Activated CD8-positive, alpha-beta T cell treated with anti-CD3 and anti-CD28 coated beads for 36 hours (primary cell): ENCODE results near the gene DAAM2. TPM values are rescaled to one million over a fixed set of nuclear protein-coding genes. Genes with fewer than 3 reads are reported as not detected.

Source experiments
- ATAC-seq: fragments of 200-7000 bp; cut with Tn5 transposase; one replicate; pipeline ENCODE4 v1.10.0; 2021; ENCODE audit warnings: mild to moderate bottlenecking, moderate library complexity
- CTCF ChIA-PET: fragments of 350-600 bp; sonication (Branson Sonifier 250); formaldehyde crosslinking; loops from one replicate; lab custom pipeline; 2021; ENCODE audit warnings: antibody characterized with exemption; lab: Charles Lee
- POLR2A ChIA-PET: fragments of 350-600 bp; sonication (Branson Sonifier 250); formaldehyde crosslinking; loops from one replicate; lab custom pipeline; 2021; ENCODE audit warnings: antibody characterized with exemption; lab: Charles Lee
- DNase-seq: peaks from one replicate; pipeline ENCODE4 v3.0.0-alpha.2; 2020
- H3K27ac Mint-ChIP-seq: one replicate; pipeline ENCODE4 v1.8.0; 2021; ENCODE audit warnings: mild to moderate bottlenecking, mixed read lengths
- H3K27me3 Mint-ChIP-seq: one replicate; pipeline ENCODE4 v1.8.0; 2021; ENCODE audit warnings: mixed read lengths
- H3K36me3 Mint-ChIP-seq: one replicate; pipeline ENCODE4 v1.8.0; 2021; ENCODE audit warnings: low read depth, mixed read lengths
- H3K4me1 Mint-ChIP-seq: one replicate; pipeline ENCODE4 v1.8.0; 2021; ENCODE audit warnings: low read depth, mixed read lengths
- H3K4me3 Mint-ChIP-seq: one replicate; pipeline ENCODE4 v1.8.0; 2021; ENCODE audit warnings: mild to moderate bottlenecking, moderate library complexity, mixed read lengths
- H3K9me3 Mint-ChIP-seq: one replicate; pipeline ENCODE4 v1.8.0; 2021; ENCODE audit warnings: mixed read lengths
- intact Hi-C: fragments of 100-400 bp; cut with micrococcal nuclease; formaldehyde crosslinking; loops from one replicate; pipeline ENCODE4 v1.10.0; 2022
- total RNA-seq, 2 experiments: library from RNA; stranded (reverse); gene quantifications; one replicate each; pipeline ENCODE4 v1.2.3, GENCODE V29; 2021
- TF ChIP-seq, protein P1 (sequence below): fragments of 200-600 bp; IDR thresholded peaks from one replicate; pipeline ENCODE4 v1.8.0; 2022; ENCODE audit warnings: antibody characterized with exemption, mild to moderate bottlenecking

DAAM2 gene
- total RNA-seq, 2 experiments from 2014 or later: not detected

- H3K9me3 Mint-ChIP-seq: no peaks in the 10 kb centered on the region
- no peak overlapping the region for H3K4me3 Mint-ChIP-seq
- ATAC-seq: no peak
- ChIA-PET CTCF (no interaction called here), POLR2A (no interaction called here)
- H3K4me1 Mint-ChIP-seq: no peaks in the 10 kb centered on the region
- DNase-seq: no peak
- no peaks in the 10 kb centered on the region for H3K36me3 Mint-ChIP-seq
- intact Hi-C loops: no loop called here
- peaks cover 1% of the 10 kb centered on the region for H3K27me3 Mint-ChIP-seq
- H3K27ac Mint-ChIP-seq: no peak overlapping the region
- TF ChIP-seq, protein P1, sequence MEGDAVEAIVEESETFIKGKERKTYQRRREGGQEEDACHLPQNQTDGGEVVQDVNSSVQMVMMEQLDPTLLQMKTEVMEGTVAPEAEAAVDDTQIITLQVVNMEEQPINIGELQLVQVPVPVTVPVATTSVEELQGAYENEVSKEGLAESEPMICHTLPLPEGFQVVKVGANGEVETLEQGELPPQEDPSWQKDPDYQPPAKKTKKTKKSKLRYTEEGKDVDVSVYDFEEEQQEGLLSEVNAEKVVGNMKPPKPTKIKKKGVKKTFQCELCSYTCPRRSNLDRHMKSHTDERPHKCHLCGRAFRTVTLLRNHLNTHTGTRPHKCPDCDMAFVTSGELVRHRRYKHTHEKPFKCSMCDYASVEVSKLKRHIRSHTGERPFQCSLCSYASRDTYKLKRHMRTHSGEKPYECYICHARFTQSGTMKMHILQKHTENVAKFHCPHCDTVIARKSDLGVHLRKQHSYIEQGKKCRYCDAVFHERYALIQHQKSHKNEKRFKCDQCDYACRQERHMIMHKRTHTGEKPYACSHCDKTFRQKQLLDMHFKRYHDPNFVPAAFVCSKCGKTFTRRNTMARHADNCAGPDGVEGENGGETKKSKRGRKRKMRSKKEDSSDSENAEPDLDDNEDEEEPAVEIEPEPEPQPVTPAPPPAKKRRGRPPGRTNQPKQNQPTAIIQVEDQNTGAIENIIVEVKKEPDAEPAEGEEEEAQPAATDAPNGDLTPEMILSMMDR: no peak
These were observed 150.9 kb downstream of the DAAM2 start for GRCh38 chr6:39942903-39943580.

DNA sequence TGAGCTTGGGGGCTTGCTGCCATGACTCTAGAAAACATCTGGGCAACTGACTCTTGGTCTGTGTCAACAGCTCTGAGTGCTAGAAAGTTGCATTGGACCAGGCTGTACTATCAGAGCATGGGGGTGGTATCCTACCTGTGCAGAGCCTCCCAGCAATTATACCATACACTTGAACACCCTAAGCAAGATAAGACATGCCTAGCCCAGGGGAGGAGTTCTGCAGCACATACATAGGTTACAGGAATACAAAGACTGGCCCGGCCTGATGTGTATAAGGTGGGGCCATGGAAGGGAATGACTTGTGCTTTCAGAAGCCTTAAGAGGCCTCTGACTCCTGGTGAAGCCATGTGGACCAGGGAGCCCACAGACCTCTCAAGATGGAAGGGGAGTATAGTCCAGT lies 153.4 kb downstream of the DAAM2 start:
- no peaks in the 10 kb centered on the region for H3K4me1 Mint-ChIP-seq
- no peak overlapping the region for H3K4me3 Mint-ChIP-seq
- H3K9me3 Mint-ChIP-seq: no peaks in the 10 kb centered on the region
- no peaks in the 10 kb centered on the region for H3K36me3 Mint-ChIP-seq
- ATAC-seq: no peak
- POLR2A ChIA-PET: no interaction called here
- no peak overlapping the region for H3K27ac Mint-ChIP-seq
- no peak for DNase-seq
- H3K27me3 Mint-ChIP-seq: peaks cover 1% of the 10 kb centered on the region
- CTCF ChIA-PET: no interaction called here
- intact Hi-C loops: no loop called here
- TF ChIP-seq, protein P1: no peak

DNA sequence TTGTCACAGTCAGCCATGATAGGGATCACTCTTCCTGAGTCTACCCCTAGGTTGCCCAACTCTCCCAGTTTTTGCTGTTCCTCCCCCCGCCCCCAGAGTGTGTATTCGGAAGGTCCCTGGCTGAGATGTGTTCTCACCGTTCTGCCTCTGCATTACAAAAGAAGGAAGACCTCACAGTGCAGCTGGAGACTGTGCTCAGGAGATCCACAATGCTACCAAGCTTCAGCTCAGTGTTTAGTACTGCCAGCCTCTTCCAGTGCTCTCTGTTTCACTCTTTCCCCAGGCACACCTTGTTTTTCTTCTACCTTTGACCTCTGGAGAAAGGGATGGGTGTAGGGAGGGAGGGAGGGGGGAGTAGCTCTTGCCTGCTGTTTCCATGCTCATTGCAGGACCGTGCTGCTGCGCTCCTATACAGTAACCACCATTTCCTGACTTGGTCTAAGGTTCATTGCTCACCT lies 155.5 kb downstream of the DAAM2 start:
- no peaks in the 10 kb centered on the region for H3K4me1 Mint-ChIP-seq
- intact Hi-C loops: no loop called here
- DNase-seq: no peak
- ATAC-seq: no peak
- H3K27ac Mint-ChIP-seq: no peak overlapping the region
- no peaks in the 10 kb centered on the region for H3K36me3 Mint-ChIP-seq
- H3K27me3 Mint-ChIP-seq: peaks cover 1% of the 10 kb centered on the region
- no peaks in the 10 kb centered on the region for H3K9me3 Mint-ChIP-seq
- ChIA-PET CTCF (no interaction called here), POLR2A (no interaction called here)
- TF ChIP-seq, protein P1: no peak
- H3K4me3 Mint-ChIP-seq: no peak overlapping the region

DNA sequence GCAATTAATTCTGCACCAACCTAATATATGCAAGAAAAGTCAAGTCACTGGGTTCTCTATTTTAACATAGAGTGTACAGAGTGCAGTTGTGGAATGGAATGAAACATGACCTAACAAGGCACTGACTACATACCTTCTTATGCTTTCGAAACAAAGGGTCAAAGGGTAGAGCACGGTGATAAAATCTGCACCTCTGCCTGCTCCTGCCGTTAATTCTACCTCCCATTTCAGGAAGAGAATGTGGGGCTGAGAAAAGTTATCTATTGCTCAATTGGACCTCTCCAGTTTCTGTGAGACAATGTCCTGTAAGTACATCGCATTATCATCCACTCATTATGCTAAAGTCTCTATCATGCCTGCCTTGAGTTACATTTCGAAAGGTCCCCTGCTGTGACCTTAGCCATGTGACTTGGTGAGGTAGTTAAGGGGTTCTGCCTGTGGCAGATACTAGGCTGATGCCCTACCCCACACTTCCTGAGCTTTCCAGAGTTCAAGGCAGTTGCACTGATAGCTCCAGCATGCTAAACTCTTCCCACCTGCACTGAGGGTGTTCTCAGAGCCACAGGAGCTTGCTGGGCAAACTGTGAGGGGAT lies 156.1 kb downstream of the DAAM2 start:
- H3K4me3 Mint-ChIP-seq: no peak overlapping the region
- POLR2A ChIA-PET: no interaction called here
- TF ChIP-seq, protein P1: no peak
- no peaks in the 10 kb centered on the region for H3K36me3 Mint-ChIP-seq
- no peaks in the 10 kb centered on the region for H3K4me1 Mint-ChIP-seq
- intact Hi-C loops: no loop called here
- no peak for DNase-seq
- H3K27me3 Mint-ChIP-seq: peaks cover 1% of the 10 kb centered on the region
- H3K9me3 Mint-ChIP-seq: no peaks in the 10 kb centered on the region
- CTCF ChIA-PET: no interaction called here
- no peak overlapping the region for H3K27ac Mint-ChIP-seq
- no peak for ATAC-seq

DNA sequence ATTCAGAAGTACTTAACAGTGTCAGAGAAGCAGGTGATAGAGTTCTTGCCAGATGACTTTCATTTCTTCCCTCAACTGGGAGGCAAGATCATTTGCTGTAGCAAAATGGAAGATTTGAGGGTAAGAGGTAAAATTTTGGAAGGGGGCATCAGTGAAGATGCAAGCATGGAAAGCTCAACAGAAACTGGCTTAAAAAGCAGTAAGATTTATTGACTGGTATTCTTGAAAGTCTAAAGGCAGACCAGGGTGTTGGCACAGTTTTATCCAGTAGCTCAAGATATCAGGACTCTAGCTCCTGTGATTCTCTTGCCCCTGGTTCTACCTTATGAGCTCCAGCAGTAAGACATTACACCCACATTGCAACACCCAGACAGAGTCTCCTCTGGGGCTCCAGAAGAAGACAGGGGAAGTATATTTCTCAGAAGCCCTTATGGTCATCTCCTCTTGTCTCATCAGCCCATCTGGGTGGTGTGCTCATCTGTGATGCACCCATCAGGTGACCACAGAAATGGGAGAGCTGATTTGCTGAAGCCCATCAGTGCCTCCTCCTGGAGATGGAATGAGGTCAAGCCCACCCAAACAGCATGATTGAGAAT lies 158.0 kb downstream of the DAAM2 start:
- Mint-ChIP-seq H3K4me3 (no peak overlapping the region), H3K36me3 (no peaks in the 10 kb centered on the region), H3K4me1 (no peaks in the 10 kb centered on the region), H3K27ac (no peak overlapping the region), H3K9me3 (no peaks in the 10 kb centered on the region), H3K27me3 (peaks cover 1% of the 10 kb centered on the region)
- DNase-seq (no peak), ATAC-seq (no peak)
- intact Hi-C loops: no loop called here
- POLR2A ChIA-PET: no interaction called here
- TF ChIP-seq, protein P1: no peak
- CTCF ChIA-PET: no interaction called here
